Measurements from ENCODE around the gene C2CD4B.

C2CD4B gene

GRCh38 chr15:62115847-62116246, 49.2 kb downstream of the C2CD4B start:
- no peak for DNase-seq
